GM23248 (cell line): ENCODE measurements around the gene LAG3.

Experiments used
- EZH2 ChIP-seq: fragments of 200-600 bp; sonication (generic); IDR thresholded peaks from 2 replicates; pipeline ENCODE4 v1.6.1; 2018; ENCODE audit warnings: antibody characterized with exemption, mild to moderate bottlenecking; ENCODE audit not compliant: insufficient read depth, poor library complexity, severe bottlenecking
- EZH2phosphoT487 ChIP-seq: fragments of 200-600 bp; sonication (generic); IDR thresholded peaks from 2 replicates; pipeline ENCODE4 v1.6.1; 2018; ENCODE audit warnings: antibody characterized with exemption, moderate library complexity, mild to moderate bottlenecking, low read depth; ENCODE audit not compliant: insufficient read depth

GRCh38 chr12:6748761-6749160, 23.6 kb upstream of the LAG3 start:
- TF ChIP-seq EZH2, result no peak
- no peak for TF ChIP-seq EZH2phosphoT487
